HAP-1 (cell line): Measurements from ENCODE around the gene FBXL16.

Experiments used
- DNase-seq, 2 experiments: peaks; one replicate each; pipeline ENCODE4 v3.0.0-alpha.2; 2016 to 2020; ENCODE audit warnings: low spot score in 2 of 2
- H3K27me3 ChIP-seq: fragments of 250-450 bp; sonication (Bioruptor Pico); 2 replicates; pipeline ENCODE4 v1.5.1; 2020; ENCODE audit warnings: low read depth, mild to moderate bottlenecking, moderate library complexity
- H3K36me3 ChIP-seq: fragments of 250-450 bp; sonication (Bioruptor Pico); replicated peaks from 2 replicates; pipeline ENCODE4 v1.5.1; 2020; ENCODE audit warnings: mild to moderate bottlenecking
- H3K4me1 ChIP-seq: fragments of 250-450 bp; sonication (Bioruptor Pico); 2 replicates; pipeline ENCODE4 v1.5.1; 2020; ENCODE audit warnings: mild to moderate bottlenecking
- H3K4me3 ChIP-seq: fragments of 250-450 bp; sonication (Bioruptor Pico); 2 replicates; pipeline ENCODE4 v1.5.1; 2020; ENCODE audit warnings: mild to moderate bottlenecking, moderate library complexity
- H3K9me3 ChIP-seq: fragments of 250-450 bp; sonication (Bioruptor Pico); 2 replicates; pipeline ENCODE4 v1.5.1; 2020; ENCODE audit warnings: mild to moderate bottlenecking, moderate library complexity
- in situ Hi-C: fragments of 300-500 bp; cut with MboI; formaldehyde crosslinking; loops from 3 replicates; pipeline ENCODE4 v1.14.3; 2020; ENCODE audit warnings: low sequenced_read_pairs, inconsistent platforms, mixed read lengths

Gene FBXL16

GRCh38 chr16:723695-724094, 18.1 kb upstream of the FBXL16 start:
- Histone ChIP-seq H3K36me3 (peaks cover 16% of the 10 kb centered on the region), H3K27me3 (no peaks in the 10 kb centered on the region), H3K9me3 (no peaks in the 10 kb centered on the region), H3K4me1 (peaks cover 14% of the 10 kb centered on the region), H3K4me3 (no peak overlapping the region)
- in situ Hi-C loops = no loop called here
- DNase-seq = no peak

- Histone ChIP-seq H3K4me3 (no peak overlapping the region), H3K9me3 (no peaks in the 10 kb centered on the region), H3K36me3 (peaks cover 16% of the 10 kb centered on the region), H3K4me1 (peaks cover 14% of the 10 kb centered on the region), H3K27me3 (no peaks in the 10 kb centered on the region)
- DNase-seq = no peak
- in situ Hi-C loops = no loop called here
Observed at GRCh38 chr16:722835-723633, 17.4 kb upstream of the FBXL16 start.

- peaks cover 14% of the 10 kb centered on the region for H3K4me1 ChIP-seq
- in situ Hi-C loops = no loop called here
Observed at GRCh38 chr16:721765-722540, 16.4 kb upstream of the FBXL16 start.

GRCh38 chr16:720990-721764, 15.6 kb upstream of the FBXL16 start, which contains the start of gene ANTKMT:
TSS of gene ANTKMT (plus strand) at chr16:721146. CDS start at chr16:721275, 129 bp downstream.
- Histone ChIP-seq H3K4me3 (peak within 1 kb of the TSS; percentile 75), H3K4me1 (peaks cover 19% of the 10 kb centered on the region), H3K9me3 (no peaks in the 10 kb centered on the region), H3K36me3 (peaks cover 20% of the 10 kb centered on the region), H3K27me3 (no peaks in the 10 kb centered on the region)
- in situ Hi-C loops = no loop called here
- peak; percentile 81 to 96 for DNase-seq

More at GRCh38 chr16:721765-722540, 16.4 kb upstream of the FBXL16 start:
- Histone ChIP-seq H3K9me3 (no peaks in the 10 kb centered on the region), H3K27me3 (no peaks in the 10 kb centered on the region), H3K36me3 (peaks cover 16% of the 10 kb centered on the region), H3K4me3 (peak overlapping the region; percentile 75)
- DNase-seq = no peak

- peaks cover 23% of the 10 kb centered on the region for H3K4me1 ChIP-seq
- peak overlapping the region; percentile 75 for H3K4me3 ChIP-seq
- in situ Hi-C loops = no loop called here
Observed at GRCh38 chr16:720447-720989, 14.9 kb upstream of the FBXL16 start.

GRCh38 chr16:719815-720446, 14.3 kb upstream of the FBXL16 start:
- Histone ChIP-seq H3K9me3 (no peaks in the 10 kb centered on the region), H3K4me1 (peaks cover 23% of the 10 kb centered on the region), H3K4me3 (peak overlapping the region; percentile 75), H3K36me3 (peaks cover 20% of the 10 kb centered on the region), H3K27me3 (no peaks in the 10 kb centered on the region)
- in situ Hi-C loops = no loop called here
- DNase-seq = peak; percentile 64 to 73

More at GRCh38 chr16:720447-720989, 14.9 kb upstream of the FBXL16 start:
- peaks cover 20% of the 10 kb centered on the region for H3K36me3 ChIP-seq
- H3K27me3 ChIP-seq = no peaks in the 10 kb centered on the region
- no peaks in the 10 kb centered on the region for H3K9me3 ChIP-seq
- peak; percentile 72 to 86 for DNase-seq

- no peak for DNase-seq
- in situ Hi-C loops = no loop called here
- H3K27me3 ChIP-seq = no peaks in the 10 kb centered on the region
- H3K4me1 ChIP-seq = peaks cover 23% of the 10 kb centered on the region
- no peak overlapping the region for H3K4me3 ChIP-seq
- no peaks in the 10 kb centered on the region for H3K9me3 ChIP-seq
- H3K36me3 ChIP-seq = peaks cover 20% of the 10 kb centered on the region
Observed at GRCh38 chr16:718922-719321, 13.3 kb upstream of the FBXL16 start.

- H3K4me3 ChIP-seq = no peak overlapping the region
- peaks cover 23% of the 10 kb centered on the region for H3K4me1 ChIP-seq
- DNase-seq = no peak
- in situ Hi-C loops = no loop called here
- H3K9me3 ChIP-seq = no peaks in the 10 kb centered on the region
- H3K27me3 ChIP-seq = no peaks in the 10 kb centered on the region
- H3K36me3 ChIP-seq = peaks cover 18% of the 10 kb centered on the region
Observed at GRCh38 chr16:718389-718788, 12.8 kb upstream of the FBXL16 start.

- Histone ChIP-seq H3K4me1 (peaks cover 24% of the 10 kb centered on the region), H3K4me3 (no peak overlapping the region)
Observed at GRCh38 chr16:717450-718245, 12.0 kb upstream of the FBXL16 start.

GRCh38 chr16:716768-717325, 11.2 kb upstream of the FBXL16 start:
- in situ Hi-C loops = no loop called here
- H3K4me3 ChIP-seq = peak overlapping the region; percentile 46; the same call in 1 of the 2 replicates

More at GRCh38 chr16:717450-718245, 12.0 kb upstream of the FBXL16 start:
- DNase-seq = no peak
- in situ Hi-C loops = no loop called here
- peaks cover 11% of the 10 kb centered on the region for H3K36me3 ChIP-seq
- no peaks in the 10 kb centered on the region for H3K9me3 ChIP-seq
- H3K27me3 ChIP-seq = no peaks in the 10 kb centered on the region

GRCh38 chr16:716200-716568, 10.6 kb upstream of the FBXL16 start:
- peaks cover 20% of the 10 kb centered on the region for H3K4me1 ChIP-seq
- in situ Hi-C loops = no loop called here

More at GRCh38 chr16:716768-717325, 11.2 kb upstream of the FBXL16 start:
- H3K4me1 ChIP-seq = peaks cover 25% of the 10 kb centered on the region
- H3K27me3 ChIP-seq = no peaks in the 10 kb centered on the region
- DNase-seq = no peak
- H3K9me3 ChIP-seq = no peaks in the 10 kb centered on the region
- H3K36me3 ChIP-seq = peaks cover 7% of the 10 kb centered on the region; the same call in 1 of the 2 replicates

More at GRCh38 chr16:716200-716568, 10.6 kb upstream of the FBXL16 start:
- Histone ChIP-seq H3K36me3 (peaks cover 3% of the 10 kb centered on the region; the same call in 1 of the 2 replicates), H3K9me3 (no peaks in the 10 kb centered on the region), H3K27me3 (no peaks in the 10 kb centered on the region), H3K4me3 (peak overlapping the region; percentile 46)
- peak; percentile 34 to 78 for DNase-seq
